Measurements from ENCODE around the gene GPSM1. TPM values are rescaled to one million over a fixed set of nuclear protein-coding genes. Genes with fewer than 3 reads are reported as not detected.

The GPSM1 gene
- total and polyA plus RNA-seq, 7 donors, result 0.34 to 2.3 (median 1.3) TPM

- no peak for TF ChIP-seq CTCF (IDR thresholded peaks at IDR 0.05)
- intact Hi-C loops (cut with DNase I), result no loop called here
- Histone ChIP-seq H3K4me1 (no peaks in the 10 kb centered on the region), H3K27me3 (ENCODE audit: insufficient read depth in 3 of 3, low read length in 2 of 3) (no peaks in the 10 kb centered on the region), H3K4me3 (no peak overlapping the region), H3K9me3 (no peaks in the 10 kb centered on the region), H3K36me3 (ENCODE audit: insufficient read depth in 1 of 2, low read depth in 1 of 2) (peaks cover 5 to 56% of the 10 kb centered on the region in 2 donors), H3K27ac (no peak overlapping the region)
- no peak for DNase-seq
- ATAC-seq, result no peak
- WGBS, 3 donors, result 82 to 87% (median 85%) methylated on average over 22 to 28 of the region's 28 CpGs
Observed at GRCh38 chr9:136378170-136379002, 51.0 kb downstream of the GPSM1 start.

- peaks cover 6 to 59% of the 10 kb centered on the region in 2 donors for H3K36me3 ChIP-seq (ENCODE audit: insufficient read depth in 1 of 2, low read depth in 1 of 2)
- H3K27ac ChIP-seq, result no peak overlapping the region
- intact Hi-C loops (cut with DNase I), result no loop called here
- no peaks in the 10 kb centered on the region for H3K4me1 ChIP-seq
- WGBS, 3 donors, result 84 to 93% (median 90%) methylated on average over 16 to 18 of the region's 18 CpGs
- H3K4me3 ChIP-seq, result no peak overlapping the region
- DNase-seq (no peak), ATAC-seq (no peak)
- TF ChIP-seq CTCF (IDR thresholded peaks at IDR 0.05), result no peak
- no peaks in the 10 kb centered on the region for H3K9me3 ChIP-seq
- H3K27me3 ChIP-seq (ENCODE audit: insufficient read depth in 3 of 3, low read length in 2 of 3), result no peaks in the 10 kb centered on the region
Observed at GRCh38 chr9:136379003-136379287, 51.6 kb downstream of the GPSM1 start.

GRCh38 chr9:136379401-136379800, 52.1 kb downstream of the GPSM1 start:
- no peak overlapping the region for H3K27ac ChIP-seq
- H3K4me1 ChIP-seq, result no peaks in the 10 kb centered on the region
- ATAC-seq, result no peak
- DNase-seq, result no peak
- no peaks in the 10 kb centered on the region for H3K27me3 ChIP-seq (ENCODE audit: insufficient read depth in 3 of 3, low read length in 2 of 3)
- no peak overlapping the region for H3K4me3 ChIP-seq
- H3K9me3 ChIP-seq, result no peaks in the 10 kb centered on the region
- 86 to 98% (median 92%) methylated on average over 11 of the region's 11 CpGs for WGBS, 3 donors
- intact Hi-C loops (cut with DNase I), result no loop called here
- peaks cover 6 to 63% of the 10 kb centered on the region in 2 donors for H3K36me3 ChIP-seq (ENCODE audit: insufficient read depth in 1 of 2, low read depth in 1 of 2)
- TF ChIP-seq CTCF (IDR thresholded peaks at IDR 0.05), result no peak

GRCh38 chr9:136379891-136380290, 52.6 kb downstream of the GPSM1 start:
- no peaks in the 10 kb centered on the region for H3K9me3 ChIP-seq
- H3K4me1 ChIP-seq, result no peaks in the 10 kb centered on the region
- 81 to 89% (median 85%) methylated on average over 10 to 11 of the region's 11 CpGs for WGBS, 3 donors
- no peak overlapping the region for H3K4me3 ChIP-seq
- no peaks in the 10 kb centered on the region for H3K27me3 ChIP-seq (ENCODE audit: insufficient read depth in 3 of 3, low read length in 2 of 3)
- H3K36me3 ChIP-seq (ENCODE audit: insufficient read depth in 1 of 2, low read depth in 1 of 2), result peaks cover 6 to 68% of the 10 kb centered on the region in 2 donors
- H3K27ac ChIP-seq, result no peak overlapping the region
- no peak for TF ChIP-seq CTCF (IDR thresholded peaks at IDR 0.05)
- ATAC-seq, result no peak
- intact Hi-C loops (cut with DNase I), result no loop called here
- DNase-seq, result no peak

GRCh38 chr9:136380381-136380780, 53.0 kb downstream of the GPSM1 start:
- H3K4me3 ChIP-seq, result no peak overlapping the region
- no peak for TF ChIP-seq CTCF (IDR thresholded peaks at IDR 0.05)
- no peaks in the 10 kb centered on the region for H3K4me1 ChIP-seq
- no peak overlapping the region for H3K27ac ChIP-seq
- H3K36me3 ChIP-seq (ENCODE audit: insufficient read depth in 1 of 2, low read depth in 1 of 2), result peaks cover 8 to 69% of the 10 kb centered on the region in 2 donors
- no peaks in the 10 kb centered on the region for H3K9me3 ChIP-seq
- WGBS, 3 donors, result 91 to 96% (median 92%) methylated on average over 15 to 17 of the region's 17 CpGs
- no peak for ATAC-seq
- no peak for DNase-seq
- H3K27me3 ChIP-seq (ENCODE audit: insufficient read depth in 3 of 3, low read length in 2 of 3), result no peaks in the 10 kb centered on the region
- intact Hi-C loops (cut with DNase I), result no loop called here
